Neural crest cell (in vitro differentiated cells): Measurements from ENCODE around the gene TOR2A. TPM values are rescaled to one million over a fixed set of nuclear protein-coding genes. Genes with fewer than 3 reads are reported as not detected.

Experiments used
- DNase-seq: peaks from one replicate; pipeline ENCODE4 v3.0.0; 2021; ENCODE audit warnings: low read depth, mixed read lengths, low spot score
- H3K27ac Mint-ChIP-seq: one replicate; pipeline ENCODE4 v1.8.0; 2021; ENCODE audit warnings: mild to moderate bottlenecking, mixed read lengths; ENCODE audit not compliant: unreplicated experiment
- H3K27me3 Mint-ChIP-seq: 2 replicates; pipeline ENCODE4 v1.8.0; 2021; ENCODE audit warnings: low read depth, mild to moderate bottlenecking, mixed read lengths
- H3K36me3 Mint-ChIP-seq: 2 replicates; pipeline ENCODE4 v1.8.0; 2021; ENCODE audit warnings: low read depth, mild to moderate bottlenecking, mixed read lengths
- H3K4me1 Mint-ChIP-seq: 2 replicates; pipeline ENCODE4 v1.8.0; 2021; ENCODE audit warnings: mixed read lengths
- H3K4me3 Mint-ChIP-seq: one replicate; pipeline ENCODE4 v1.8.0; 2021; ENCODE audit warnings: mild to moderate bottlenecking, mixed read lengths
- H3K9me3 Mint-ChIP-seq: 2 replicates; pipeline ENCODE4 v1.8.0; 2021; ENCODE audit warnings: mixed read lengths
- total RNA-seq: library from RNA; stranded (reverse); gene quantifications from 2 replicates; pipeline ENCODE4 v1.2.1, GENCODE V29; 2021
- TF ChIP-seq, protein P1 (sequence below): fragments of 200-600 bp; sonication (generic); conservative IDR thresholded peaks from 2 replicates; pipeline ENCODE4 v1.5.0; 2021; ENCODE audit warnings: antibody characterized with exemption, mild to moderate bottlenecking

TOR2A gene
- total RNA-seq, 1 donor from 2014 or later = 27.4 TPM

DNA sequence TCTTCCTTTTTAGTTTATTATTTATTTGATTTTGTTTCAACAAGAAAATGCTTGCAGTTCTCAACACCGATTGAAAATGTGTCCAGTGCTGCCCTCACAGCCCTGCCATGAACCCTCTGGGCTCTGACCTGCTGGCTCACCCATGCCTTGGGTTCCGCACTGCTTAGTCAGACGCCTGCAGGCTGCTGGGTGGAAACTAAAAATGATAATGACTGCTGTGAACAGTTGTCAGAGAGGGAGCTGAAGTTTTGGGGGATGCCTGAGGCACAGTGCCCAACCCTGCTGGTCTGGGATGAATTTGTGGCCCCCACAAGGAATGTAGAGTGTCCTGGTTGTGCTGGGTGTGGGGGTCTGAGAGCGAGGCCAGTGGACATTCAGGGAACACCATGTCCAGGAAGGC lies 50.5 kb downstream of the TOR2A start:
- Mint-ChIP-seq H3K27ac (peak overlapping the region; percentile 81), H3K4me3 (no peak overlapping the region)
- no peak for DNase-seq

DNA sequence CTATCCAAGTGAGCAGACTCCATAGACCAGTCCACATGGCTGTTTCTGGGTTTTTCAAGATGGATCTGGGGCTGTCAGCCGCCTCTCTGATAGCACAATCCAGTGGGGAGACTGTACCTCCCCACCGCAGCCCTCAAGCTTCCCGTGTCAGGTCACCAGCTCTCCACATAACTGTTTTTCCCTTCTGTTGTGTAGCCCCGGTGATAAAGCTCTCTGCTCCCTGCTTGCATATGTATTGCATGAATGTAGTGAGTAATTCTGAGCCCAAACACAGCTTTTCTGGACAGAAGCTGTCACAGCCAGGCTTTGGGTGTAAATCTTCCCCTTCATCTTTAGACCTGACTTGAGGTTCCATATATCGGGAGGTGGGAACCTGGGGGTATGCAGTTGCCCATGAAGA lies 51.4 kb downstream of the TOR2A start:
- Mint-ChIP-seq H3K9me3 (no peaks in the 10 kb centered on the region), H3K27me3 (no peaks in the 10 kb centered on the region), H3K27ac (peak overlapping the region; percentile 3), H3K36me3 (peaks cover 2% of the 10 kb centered on the region), H3K4me3 (no peak overlapping the region), H3K4me1 (no peaks in the 10 kb centered on the region)
- TF ChIP-seq, protein P1, sequence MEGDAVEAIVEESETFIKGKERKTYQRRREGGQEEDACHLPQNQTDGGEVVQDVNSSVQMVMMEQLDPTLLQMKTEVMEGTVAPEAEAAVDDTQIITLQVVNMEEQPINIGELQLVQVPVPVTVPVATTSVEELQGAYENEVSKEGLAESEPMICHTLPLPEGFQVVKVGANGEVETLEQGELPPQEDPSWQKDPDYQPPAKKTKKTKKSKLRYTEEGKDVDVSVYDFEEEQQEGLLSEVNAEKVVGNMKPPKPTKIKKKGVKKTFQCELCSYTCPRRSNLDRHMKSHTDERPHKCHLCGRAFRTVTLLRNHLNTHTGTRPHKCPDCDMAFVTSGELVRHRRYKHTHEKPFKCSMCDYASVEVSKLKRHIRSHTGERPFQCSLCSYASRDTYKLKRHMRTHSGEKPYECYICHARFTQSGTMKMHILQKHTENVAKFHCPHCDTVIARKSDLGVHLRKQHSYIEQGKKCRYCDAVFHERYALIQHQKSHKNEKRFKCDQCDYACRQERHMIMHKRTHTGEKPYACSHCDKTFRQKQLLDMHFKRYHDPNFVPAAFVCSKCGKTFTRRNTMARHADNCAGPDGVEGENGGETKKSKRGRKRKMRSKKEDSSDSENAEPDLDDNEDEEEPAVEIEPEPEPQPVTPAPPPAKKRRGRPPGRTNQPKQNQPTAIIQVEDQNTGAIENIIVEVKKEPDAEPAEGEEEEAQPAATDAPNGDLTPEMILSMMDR = no peak
- DNase-seq = no peak

More for the DNA sequence above, 50.5 kb downstream of the TOR2A start:
- Mint-ChIP-seq H3K27me3 (no peaks in the 10 kb centered on the region), H3K9me3 (no peaks in the 10 kb centered on the region), H3K4me1 (no peaks in the 10 kb centered on the region), H3K36me3 (peaks cover 2% of the 10 kb centered on the region)
- TF ChIP-seq, protein P1 = no peak

DNA sequence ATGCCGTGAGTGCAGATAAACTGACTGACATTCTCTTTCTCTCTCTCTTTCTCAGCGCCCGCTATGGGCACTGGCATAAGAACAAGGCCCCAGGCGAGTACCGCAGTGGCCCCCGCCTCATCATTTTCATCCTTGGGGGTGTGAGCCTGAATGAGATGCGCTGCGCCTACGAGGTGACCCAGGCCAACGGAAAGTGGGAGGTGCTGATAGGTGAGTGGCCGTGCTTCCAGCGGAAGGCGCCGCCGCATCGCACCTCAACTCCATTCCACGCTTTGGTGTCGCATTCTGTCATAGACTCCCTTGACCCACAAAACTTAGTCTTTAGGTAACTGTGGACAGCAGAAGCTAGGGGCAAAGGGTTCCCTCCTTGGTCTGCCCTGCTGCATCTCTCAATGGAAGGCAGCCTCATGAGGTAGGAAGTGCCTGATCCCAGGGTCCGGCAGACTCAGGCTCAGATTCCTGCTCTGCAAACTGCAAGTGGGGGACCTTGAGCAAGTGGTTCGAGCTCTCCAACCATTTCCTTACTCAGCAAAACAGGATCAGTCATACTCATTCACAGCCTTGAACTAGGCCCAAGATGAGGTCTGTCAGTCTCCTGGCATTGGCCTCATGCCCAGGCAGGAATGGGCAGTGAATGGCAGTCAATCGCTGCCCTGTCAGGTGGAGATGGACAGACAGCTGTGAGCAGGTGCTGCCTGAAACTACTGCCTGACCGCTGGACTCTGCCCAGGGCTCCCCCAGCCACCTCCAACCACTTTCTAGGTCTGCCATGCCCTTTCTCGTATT lies 52.5 kb downstream of the TOR2A start:
- H3K4me3 Mint-ChIP-seq = no peak overlapping the region
- H3K9me3 Mint-ChIP-seq = no peaks in the 10 kb centered on the region
- H3K27me3 Mint-ChIP-seq = no peaks in the 10 kb centered on the region
- TF ChIP-seq, protein P1 = no peak
- H3K4me1 Mint-ChIP-seq = no peaks in the 10 kb centered on the region
- H3K27ac Mint-ChIP-seq = no peak overlapping the region
- H3K36me3 Mint-ChIP-seq = peaks cover 2% of the 10 kb centered on the region
- no peak for DNase-seq

Other genes starting within 250 kb of the TOR2A start
- gene STXBP1, start 123.0 kb downstream of the TOR2A start, total RNA-seq = 53.3 and 56.1 TPM in 2 replicates
- 0.16 TPM in 1 of 2 replicates, not detected in the other for gene CFAP157, start 28.3 kb downstream of the TOR2A start, total RNA-seq
- 7.2 and 9.8 TPM in 2 replicates for gene PTRH1, start 19.6 kb downstream of the TOR2A start, total RNA-seq
- not detected in 2 replicates for gene TTC16, start 19.2 kb downstream of the TOR2A start, total RNA-seq
- 6.0 and 7.2 TPM in 2 replicates for gene SH2D3C, start 43.4 kb upstream of the TOR2A start, total RNA-seq
- gene CDK9, start 50.7 kb upstream of the TOR2A start, total RNA-seq = 77.0 and 84.8 TPM in 2 replicates
- gene FPGS, start 67.6 kb upstream of the TOR2A start, total RNA-seq = 64.6 and 69.9 TPM in 2 replicates
- 2.6 and 3.3 TPM in 2 replicates for gene ENG, start 119.4 kb upstream of the TOR2A start, total RNA-seq
- 39.6 and 45.5 TPM in 2 replicates for gene AK1, start 142.4 kb upstream of the TOR2A start, total RNA-seq
- 25.4 and 27.4 TPM in 2 replicates for gene ST6GALNAC6, start 164.3 kb upstream of the TOR2A start, total RNA-seq
- gene ST6GALNAC4, start 181.7 kb upstream of the TOR2A start, total RNA-seq = 12.6 and 14.5 TPM in 2 replicates
- gene PIP5KL1, start 195.5 kb upstream of the TOR2A start, total RNA-seq = 2.6 and 3.4 TPM in 2 replicates
- gene DPM2, start 202.6 kb upstream of the TOR2A start, total RNA-seq = 52.2 and 59.1 TPM in 2 replicates
- gene EEIG1, start 245.7 kb upstream of the TOR2A start, total RNA-seq = 53.5 and 71.1 TPM in 2 replicates